Loucy (cell line): ENCODE data around the gene SLC9A1.

Experiments
- EZH2phosphoT487 ChIP-seq: fragments of 200-600 bp; IDR thresholded peaks from 2 replicates; pipeline ENCODE4 v1.6.1; 2018; ENCODE audit warnings: antibody characterized with exemption, mild to moderate bottlenecking, moderate library complexity, borderline replicate concordance
- TF ChIP-seq, protein P1 (sequence below): fragments of 200-600 bp; sonication (generic); conservative IDR thresholded peaks from 2 replicates; pipeline ENCODE4 v1.5.1; 2014; ENCODE audit warnings: mild to moderate bottlenecking, antibody characterized with exemption, low read length

DNA sequence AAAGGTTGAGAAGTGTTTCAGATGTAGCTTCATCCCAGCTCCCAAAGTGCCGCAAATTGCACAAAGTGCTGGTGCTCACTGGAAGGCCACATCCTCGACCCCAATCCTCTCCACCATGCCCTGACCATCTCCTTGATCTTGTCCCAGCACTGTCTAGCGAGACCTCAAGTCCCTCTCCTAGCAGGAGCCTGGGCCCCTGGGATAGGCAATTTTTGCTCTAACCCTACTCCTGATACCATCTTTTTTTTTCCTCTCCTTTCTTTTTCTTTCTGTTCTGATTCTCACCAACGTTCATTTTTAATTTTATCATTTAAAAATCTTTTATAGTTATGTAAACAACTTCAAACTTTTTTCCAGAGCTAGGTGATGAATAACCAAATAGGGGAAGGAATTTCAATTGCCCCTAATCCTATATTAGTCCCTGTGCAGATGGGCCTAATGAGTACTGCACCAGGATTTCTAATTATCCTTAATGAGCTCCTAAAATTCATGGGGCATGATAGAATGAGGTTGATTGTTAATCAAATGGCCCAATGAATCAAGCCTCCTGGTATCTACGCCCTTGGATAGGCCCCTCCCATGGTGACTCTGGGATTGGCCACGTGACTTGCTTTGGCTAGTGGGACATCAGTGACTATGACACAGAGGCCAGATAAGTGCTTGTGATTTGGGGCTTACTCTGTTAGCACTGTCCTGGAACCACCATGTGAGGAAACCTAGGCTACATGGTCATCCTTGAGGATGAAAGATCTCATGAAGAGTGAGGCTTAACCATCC is 100.8 kb downstream of the SLC9A1 start:
- TF ChIP-seq, protein P1, sequence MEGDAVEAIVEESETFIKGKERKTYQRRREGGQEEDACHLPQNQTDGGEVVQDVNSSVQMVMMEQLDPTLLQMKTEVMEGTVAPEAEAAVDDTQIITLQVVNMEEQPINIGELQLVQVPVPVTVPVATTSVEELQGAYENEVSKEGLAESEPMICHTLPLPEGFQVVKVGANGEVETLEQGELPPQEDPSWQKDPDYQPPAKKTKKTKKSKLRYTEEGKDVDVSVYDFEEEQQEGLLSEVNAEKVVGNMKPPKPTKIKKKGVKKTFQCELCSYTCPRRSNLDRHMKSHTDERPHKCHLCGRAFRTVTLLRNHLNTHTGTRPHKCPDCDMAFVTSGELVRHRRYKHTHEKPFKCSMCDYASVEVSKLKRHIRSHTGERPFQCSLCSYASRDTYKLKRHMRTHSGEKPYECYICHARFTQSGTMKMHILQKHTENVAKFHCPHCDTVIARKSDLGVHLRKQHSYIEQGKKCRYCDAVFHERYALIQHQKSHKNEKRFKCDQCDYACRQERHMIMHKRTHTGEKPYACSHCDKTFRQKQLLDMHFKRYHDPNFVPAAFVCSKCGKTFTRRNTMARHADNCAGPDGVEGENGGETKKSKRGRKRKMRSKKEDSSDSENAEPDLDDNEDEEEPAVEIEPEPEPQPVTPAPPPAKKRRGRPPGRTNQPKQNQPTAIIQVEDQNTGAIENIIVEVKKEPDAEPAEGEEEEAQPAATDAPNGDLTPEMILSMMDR, result no peak
- TF ChIP-seq EZH2phosphoT487, result no peak
